A549 treated with Hydrocortisone at 1 μM for 4 hours (cell line): ENCODE results near the gene SLFN13. TPM values are rescaled to one million over a fixed set of nuclear protein-coding genes. Genes with fewer than 3 reads are reported as not detected.

Experiments used
- total RNA-seq: library from RNA; stranded (reverse); fragments of 200-300 nt; extraction: Qiagen RNA extraction; gene quantifications from 5 replicates; pipeline ENCODE4 v1.2.3, GENCODE V29; 2022

SLFN13 gene
- 3.4 to 4.4 TPM (median 4.0 TPM) in 5 replicates for total RNA-seq

GRCh38 chr17:35448214-35448898 is at the start of gene SLFN13:
Gene SLFN13 (minus strand): TSS chr17:35448766. CDS start chr17:35445680, 3,086 bp downstream.

DNA sequence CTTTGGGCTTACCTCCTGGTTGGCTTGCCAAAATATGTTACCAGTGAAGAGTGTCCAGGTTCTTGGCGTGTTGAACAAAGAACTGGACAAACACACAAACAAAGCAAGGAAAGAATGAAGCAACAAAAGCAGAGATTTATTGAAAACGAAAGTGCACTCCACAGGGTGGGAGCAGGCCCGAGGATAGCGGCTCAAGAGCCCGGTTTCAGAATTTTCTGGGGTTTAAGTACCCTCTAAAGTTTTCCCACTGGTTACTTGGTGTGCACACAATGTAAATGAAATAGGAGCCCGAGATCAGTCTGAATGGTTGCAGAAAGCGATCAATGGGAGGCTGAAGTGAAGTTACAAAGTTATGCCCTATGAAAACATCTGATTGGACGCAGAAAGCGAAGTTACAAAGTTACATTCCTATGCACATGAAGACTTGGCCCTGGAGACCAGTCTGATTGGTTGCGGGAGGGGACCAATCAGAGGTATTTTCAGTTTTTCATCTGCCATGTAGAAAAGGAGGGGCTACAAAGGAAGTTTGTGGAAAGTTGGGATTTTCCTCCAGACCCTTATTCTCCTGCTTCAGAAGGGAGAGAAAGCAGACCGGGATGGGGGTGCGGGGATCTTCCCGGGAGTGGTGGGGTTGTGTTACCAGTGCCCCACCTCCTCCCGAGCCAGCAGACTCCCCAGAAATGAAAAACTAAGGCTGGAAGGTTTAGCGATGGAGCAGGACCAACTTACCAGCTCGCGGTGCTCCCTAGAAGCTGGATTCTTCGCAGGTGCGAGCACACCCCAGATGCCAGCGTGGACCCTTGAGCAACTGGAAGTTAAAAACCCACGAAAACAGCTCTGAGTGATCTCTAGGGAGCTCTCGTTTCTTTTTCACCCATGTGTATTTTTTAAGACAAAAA is 16.1 kb downstream of the SLFN13 start, which contains the start of gene SLFN12:
Gene SLFN12, minus strand, starts transcription at position 325 of the 899 bp plus-strand sequence. CDS start 9,472 bp downstream, outside the sequence.

Other genes with a start within 250 kb of the SLFN13 start
- 2.5 to 3.3 TPM (median 3.2 TPM) in 5 replicates for gene SLFN5, start 205.7 kb downstream of the SLFN13 start, total RNA-seq
- 3.7 to 9.2 TPM (median 5.8 TPM) in 5 replicates for gene SLFN11, start 75.1 kb downstream of the SLFN13 start, total RNA-seq
- gene SLFN12, start 16.3 kb downstream of the SLFN13 start, total RNA-seq: 0.05 to 0.07 TPM (median 0.05 TPM) in 3 of 5 replicates, not detected in the others
- gene SLFN12L, start 88.9 kb upstream of the SLFN13 start, total RNA-seq: not detected in 5 replicates
- gene SLFN14, start 112.1 kb upstream of the SLFN13 start, total RNA-seq: not detected in 5 replicates
- 8.2 to 9.8 TPM (median 9.0 TPM) in 5 replicates for gene PEX12, start 129.8 kb upstream of the SLFN13 start, total RNA-seq
- gene AP2B1, start 138.6 kb upstream of the SLFN13 start, total RNA-seq: 119 to 174 TPM (median 133 TPM) in 5 replicates